Measurements from ENCODE around the gene CLDN10.

Gene CLDN10

GRCh38 chr13:95615539-95615938 is 63.0 kb downstream of the CLDN10 start:
- Histone ChIP-seq H3K27me3 (ENCODE audit: control insufficient read depth, insufficient read depth, low read length) (no peaks in the 10 kb centered on the region), H3K4me3 (ENCODE audit: low read length) (no peak overlapping the region), H3K9me3 (ENCODE audit: control insufficient read depth, insufficient read depth, low read length) (no peaks in the 10 kb centered on the region), H3K27ac (ENCODE audit: low read length) (no peak overlapping the region), H3K4me1 (ENCODE audit: control insufficient read depth, insufficient read depth, low read length) (no peaks in the 10 kb centered on the region), H3K36me3 (ENCODE audit: control insufficient read depth, insufficient read depth, low read length) (peaks cover 7% of the 10 kb centered on the region; the same call in 1 of the 2 replicates)
- WGBS (ENCODE audit: insufficient coverage, insufficient read length), result no CpG with 5 or more reads among the region's 3 CpGs
- DNase-seq (ENCODE audit: low read depth, low spot score), result no peak

GRCh38 chr13:95620030-95620824 is 67.7 kb downstream of the CLDN10 start:
- DNase-seq (ENCODE audit: low read depth, low spot score), result no peak
- Histone ChIP-seq H3K36me3 (ENCODE audit: control insufficient read depth, insufficient read depth, low read length) (peaks cover 8% of the 10 kb centered on the region), H3K27ac (ENCODE audit: low read length) (no peak overlapping the region), H3K9me3 (ENCODE audit: control insufficient read depth, insufficient read depth, low read length) (no peaks in the 10 kb centered on the region), H3K27me3 (ENCODE audit: control insufficient read depth, insufficient read depth, low read length) (no peaks in the 10 kb centered on the region), H3K4me1 (ENCODE audit: control insufficient read depth, insufficient read depth, low read length) (0 out of 2 replicates have a peak, but pooled peaks cover 1% of the 10 kb centered on the region), H3K4me3 (ENCODE audit: low read length) (no peak overlapping the region)
- no CpG with 5 or more reads among the region's 2 CpGs for WGBS (ENCODE audit: insufficient coverage, insufficient read length)

GRCh38 chr13:95620825-95621498 is 68.4 kb downstream of the CLDN10 start:
- no peak for DNase-seq (ENCODE audit: low read depth, low spot score)
- Histone ChIP-seq H3K4me1 (ENCODE audit: control insufficient read depth, insufficient read depth, low read length) (0 out of 2 replicates have a peak, but pooled peaks cover 1% of the 10 kb centered on the region), H3K27me3 (ENCODE audit: control insufficient read depth, insufficient read depth, low read length) (no peaks in the 10 kb centered on the region), H3K36me3 (ENCODE audit: control insufficient read depth, insufficient read depth, low read length) (peaks cover 6% of the 10 kb centered on the region), H3K4me3 (ENCODE audit: low read length) (no peak overlapping the region), H3K9me3 (ENCODE audit: control insufficient read depth, insufficient read depth, low read length) (no peaks in the 10 kb centered on the region), H3K27ac (ENCODE audit: low read length) (no peak overlapping the region)
- no CpG with 5 or more reads among the region's 10 CpGs for WGBS (ENCODE audit: insufficient coverage, insufficient read length)

GRCh38 chr13:95623141-95623540 is 70.6 kb downstream of the CLDN10 start:
- whole genome bisulfite sequencing (ENCODE audit: insufficient coverage, insufficient read length), result no CpG with 5 or more reads among the region's 5 CpGs
- no peak for DNase-seq (ENCODE audit: low read depth, low spot score)
- H3K4me1 ChIP-seq (ENCODE audit: control insufficient read depth, insufficient read depth, low read length), result 0 out of 2 replicates have a peak, but pooled peaks cover 1% of the 10 kb centered on the region
- H3K4me3 ChIP-seq (ENCODE audit: low read length), result no peak overlapping the region
- H3K36me3 ChIP-seq (ENCODE audit: control insufficient read depth, insufficient read depth, low read length), result peaks cover 6% of the 10 kb centered on the region
- H3K27ac ChIP-seq (ENCODE audit: low read length), result no peak overlapping the region
- H3K9me3 ChIP-seq (ENCODE audit: control insufficient read depth, insufficient read depth, low read length), result no peaks in the 10 kb centered on the region
- no peaks in the 10 kb centered on the region for H3K27me3 ChIP-seq (ENCODE audit: control insufficient read depth, insufficient read depth, low read length)

- no CpG with 5 or more reads among the region's 5 CpGs for WGBS (ENCODE audit: insufficient coverage, insufficient read length)
- no peak overlapping the region for H3K27ac ChIP-seq (ENCODE audit: low read length)
- no peaks in the 10 kb centered on the region for H3K27me3 ChIP-seq (ENCODE audit: control insufficient read depth, insufficient read depth, low read length)
- no peaks in the 10 kb centered on the region for H3K9me3 ChIP-seq (ENCODE audit: control insufficient read depth, insufficient read depth, low read length)
- no peak for DNase-seq (ENCODE audit: low read depth, low spot score)
- no peak overlapping the region for H3K4me3 ChIP-seq (ENCODE audit: low read length)
- H3K36me3 ChIP-seq (ENCODE audit: control insufficient read depth, insufficient read depth, low read length), result peaks cover 6% of the 10 kb centered on the region
- 0 out of 2 replicates have a peak, but pooled peaks cover 1% of the 10 kb centered on the region for H3K4me1 ChIP-seq (ENCODE audit: control insufficient read depth, insufficient read depth, low read length)
Observed at GRCh38 chr13:95624020-95624419, 71.5 kb downstream of the CLDN10 start.

GRCh38 chr13:95626768-95627167 is 74.2 kb downstream of the CLDN10 start:
- DNase-seq (ENCODE audit: low read depth, low spot score), result no peak
- H3K9me3 ChIP-seq (ENCODE audit: control insufficient read depth, insufficient read depth, low read length), result no peaks in the 10 kb centered on the region
- no peak overlapping the region for H3K27ac ChIP-seq (ENCODE audit: low read length)
- H3K36me3 ChIP-seq (ENCODE audit: control insufficient read depth, insufficient read depth, low read length), result peaks cover 5% of the 10 kb centered on the region; the same call in 1 of the 2 replicates
- H3K27me3 ChIP-seq (ENCODE audit: control insufficient read depth, insufficient read depth, low read length), result no peaks in the 10 kb centered on the region
- H3K4me3 ChIP-seq (ENCODE audit: low read length), result no peak overlapping the region
- H3K4me1 ChIP-seq (ENCODE audit: control insufficient read depth, insufficient read depth, low read length), result 0 out of 2 replicates have a peak, but pooled peaks cover 1% of the 10 kb centered on the region

- no CpG with 5 or more reads among the region's 1 CpG for WGBS (ENCODE audit: insufficient coverage, insufficient read length)
- H3K36me3 ChIP-seq (ENCODE audit: control insufficient read depth, insufficient read depth, low read length), result peaks cover 8% of the 10 kb centered on the region; the same call in 1 of the 2 replicates
Observed at GRCh38 chr13:95627590-95627989, 75.1 kb downstream of the CLDN10 start.

GRCh38 chr13:95628488-95628887 is 76.0 kb downstream of the CLDN10 start:
- WGBS (ENCODE audit: insufficient coverage, insufficient read length), result no CpG with 5 or more reads among the region's 1 CpG
- H3K27me3 ChIP-seq (ENCODE audit: control insufficient read depth, insufficient read depth, low read length), result no peaks in the 10 kb centered on the region
- peaks cover 5% of the 10 kb centered on the region; the same call in 1 of the 2 replicates for H3K36me3 ChIP-seq (ENCODE audit: control insufficient read depth, insufficient read depth, low read length)
- DNase-seq (ENCODE audit: low read depth, low spot score), result no peak
- no peak overlapping the region for H3K27ac ChIP-seq (ENCODE audit: low read length)
- H3K4me1 ChIP-seq (ENCODE audit: control insufficient read depth, insufficient read depth, low read length), result 0 out of 2 replicates have a peak, but pooled peaks cover 1% of the 10 kb centered on the region
- no peaks in the 10 kb centered on the region for H3K9me3 ChIP-seq (ENCODE audit: control insufficient read depth, insufficient read depth, low read length)
- H3K4me3 ChIP-seq (ENCODE audit: low read length), result no peak overlapping the region

More at GRCh38 chr13:95627590-95627989, 75.1 kb downstream of the CLDN10 start:
- Histone ChIP-seq H3K27me3 (ENCODE audit: control insufficient read depth, insufficient read depth, low read length) (no peaks in the 10 kb centered on the region), H3K4me1 (ENCODE audit: control insufficient read depth, insufficient read depth, low read length) (0 out of 2 replicates have a peak, but pooled peaks cover 1% of the 10 kb centered on the region), H3K4me3 (ENCODE audit: low read length) (no peak overlapping the region), H3K27ac (ENCODE audit: low read length) (no peak overlapping the region), H3K9me3 (ENCODE audit: control insufficient read depth, insufficient read depth, low read length) (no peaks in the 10 kb centered on the region)
- DNase-seq (ENCODE audit: low read depth, low spot score), result no peak

GRCh38 chr13:95629071-95629470 is 76.6 kb downstream of the CLDN10 start:
- peaks cover 7% of the 10 kb centered on the region; the same call in 1 of the 2 replicates for H3K36me3 ChIP-seq (ENCODE audit: control insufficient read depth, insufficient read depth, low read length)
- no peak for DNase-seq (ENCODE audit: low read depth, low spot score)

More at GRCh38 chr13:95629071-95629470, 76.6 kb downstream of the CLDN10 start:
- Histone ChIP-seq H3K4me1 (ENCODE audit: control insufficient read depth, insufficient read depth, low read length) (0 out of 2 replicates have a peak, but pooled peaks cover 1% of the 10 kb centered on the region), H3K9me3 (ENCODE audit: control insufficient read depth, insufficient read depth, low read length) (no peaks in the 10 kb centered on the region), H3K27me3 (ENCODE audit: control insufficient read depth, insufficient read depth, low read length) (no peaks in the 10 kb centered on the region), H3K27ac (ENCODE audit: low read length) (no peak overlapping the region), H3K4me3 (ENCODE audit: low read length) (no peak overlapping the region)
- no CpG with 5 or more reads among the region's 4 CpGs for WGBS (ENCODE audit: insufficient coverage, insufficient read length)
